Measurements from ENCODE around the gene COPS6. TPM values are rescaled to one million over a fixed set of nuclear protein-coding genes. Genes with fewer than 3 reads are reported as not detected.

COPS6 gene
- polyA plus RNA-seq, 3 donors: 122 to 135 (median 135) TPM

GRCh38 chr7:100141555-100141949, 52.8 kb downstream of the COPS6 start:
- DNase-seq (ENCODE audit: extremely low read depth in 1 of 11, low read depth in 9 of 11, low spot score in 4 of 11): no peak

Other genes with a start within 250 kb of the COPS6 start
- under 1 TPM in 1 of 3 donors, not detected in 2; 0.14 TPM for gene OR2AE1, start 211.9 kb upstream of the COPS6 start, polyA plus RNA-seq (ENCODE audit: insufficient read length in 3 of 3)
- gene TRIM4, start 169.4 kb upstream of the COPS6 start, polyA plus RNA-seq (ENCODE audit: insufficient read length in 3 of 3): 10 to 100 TPM; 32.4 to 37.9 (median 33.2) TPM
- 1 to 10 TPM in 1 of 3 donors, under 1 TPM in 2; 0.66 to 1.6 (median 0.97) TPM for gene GJC3, start 159.3 kb upstream of the COPS6 start, polyA plus RNA-seq (ENCODE audit: insufficient read length in 3 of 3)
- gene AZGP1, start 112.9 kb upstream of the COPS6 start, polyA plus RNA-seq (ENCODE audit: insufficient read length in 3 of 3): 10 to 100 TPM; 56.0 to 67.1 (median 61.6) TPM
- 10 to 100 TPM; 56.7 to 64.3 (median 62.7) TPM for gene ZKSCAN1, start 73.4 kb upstream of the COPS6 start, polyA plus RNA-seq (ENCODE audit: insufficient read length in 3 of 3)
- 10 to 100 TPM; 21.8 to 24.7 (median 23.3) TPM for gene ZSCAN21, start 39.2 kb upstream of the COPS6 start, polyA plus RNA-seq (ENCODE audit: insufficient read length in 3 of 3)
- 10 to 100 TPM; 49.6 to 56.1 (median 50.0) TPM for gene ZNF3, start 7.2 kb upstream of the COPS6 start, polyA plus RNA-seq (ENCODE audit: insufficient read length in 3 of 3)
- gene MCM7, start 12.4 kb downstream of the COPS6 start, polyA plus RNA-seq (ENCODE audit: insufficient read length in 3 of 3): 100 to 1,000 TPM; 141 to 173 (median 162) TPM
- gene AP4M1, start 12.7 kb downstream of the COPS6 start, polyA plus RNA-seq (ENCODE audit: insufficient read length in 3 of 3): 10 to 100 TPM; 32.4 to 36.9 (median 36.5) TPM
- gene TAF6, start 30.4 kb downstream of the COPS6 start, polyA plus RNA-seq (ENCODE audit: insufficient read length in 3 of 3): 10 to 100 TPM; 65.4 to 69.4 (median 69.1) TPM
- 10 to 100 TPM; 40.1 to 47.0 (median 41.5) TPM for gene CNPY4, start 30.7 kb downstream of the COPS6 start, polyA plus RNA-seq (ENCODE audit: insufficient read length in 3 of 3)
- gene MBLAC1, start 38.0 kb downstream of the COPS6 start, polyA plus RNA-seq (ENCODE audit: insufficient read length in 3 of 3): 1 to 10 TPM in 2 of 3 donors, under 1 TPM in 1; 0.79 to 1.9 (median 1.8) TPM
- 100 to 1,000 TPM in 2 of 3 donors, 10 to 100 TPM in 1; 95.3 to 118 (median 116) TPM for gene LAMTOR4, start 59.9 kb downstream of the COPS6 start, polyA plus RNA-seq (ENCODE audit: insufficient read length in 3 of 3)
- gene TRAPPC14, start 69.8 kb downstream of the COPS6 start, polyA plus RNA-seq (ENCODE audit: insufficient read length in 3 of 3): 10 to 100 TPM; 16.9 to 26.3 (median 21.5) TPM
- gene GAL3ST4, start 79.6 kb downstream of the COPS6 start, polyA plus RNA-seq (ENCODE audit: insufficient read length in 3 of 3): 1 to 10 TPM; 4.6 to 6.8 (median 6.2) TPM
- 10 to 100 TPM in 2 of 3 donors, 1 to 10 TPM in 1; 9.4 to 14.5 (median 14.0) TPM for gene GPC2, start 88.4 kb downstream of the COPS6 start, polyA plus RNA-seq (ENCODE audit: insufficient read length in 3 of 3)
- gene STAG3, start 88.9 kb downstream of the COPS6 start, polyA plus RNA-seq (ENCODE audit: insufficient read length in 3 of 3): 10 to 100 TPM; 13.2 to 33.8 (median 15.3) TPM
- 1 to 10 TPM; 2.2 to 6.6 (median 5.2) TPM for gene PVRIG, start 131.0 kb downstream of the COPS6 start, polyA plus RNA-seq (ENCODE audit: insufficient read length in 3 of 3)
- 1 to 10 TPM; 6.8 to 9.0 (median 8.0) TPM for gene SPDYE3, start 218.7 kb downstream of the COPS6 start, polyA plus RNA-seq (ENCODE audit: insufficient read length in 3 of 3)